ENCODE results near the gene CADM1. TPM values are rescaled to one million over a fixed set of nuclear protein-coding genes. Genes with fewer than 3 reads are reported as not detected.

The CADM1 gene
- total and polyA plus RNA-seq, 2 donors (not counting 3 experiments of a cell fraction or from before 2014, with no cell fraction given): 0.52 to 2.6 TPM

GRCh38 chr11:115164774-115165173 lies 339.4 kb downstream of the CADM1 start:
- no peaks in the 10 kb centered on the region for H3K9me1 ChIP-seq (replicated peaks; ENCODE audit: control insufficient read depth, extremely low read depth, insufficient read depth, low read length)
- no peaks in the 10 kb centered on the region for H3K27me3 ChIP-seq (ENCODE audit: control insufficient read depth in 2 of 2, insufficient read depth in 2 of 2, low read length in 2 of 2)
- no peaks in the 10 kb centered on the region for H3K36me3 ChIP-seq (ENCODE audit: control insufficient read depth in 2 of 2, extremely low read depth in 1 of 2, insufficient read depth in 2 of 2, low read length in 2 of 2)
- no peak for TF ChIP-seq POLR2A (IDR thresholded peaks at IDR 0.05; ENCODE audit: low read depth, low read length)
- POLR2A ChIA-PET: no interaction called here
- dilution Hi-C loops (cut with MboI; ENCODE audit: extremely low pct_ligation_motif_present, low sequenced_read_pairs): no loop called here
- CTCF ChIA-PET: no interaction called here
- BruUV-seq (replicated peaks): no TSS peak
- no peak overlapping the region for H2AFZ ChIP-seq (ENCODE audit: low read depth, low read length)
- H3K4me1 ChIP-seq (ENCODE audit: control insufficient read depth, extremely low read depth, insufficient read depth, low read length): no peaks in the 10 kb centered on the region
- DNase-seq (ENCODE audit: low read depth, low spot score) (no peak), FAIRE-seq (no peak)
- H3K4me2 ChIP-seq (ENCODE audit: insufficient read depth, low read length): no peak overlapping the region
- no peak overlapping the region for H3K9ac ChIP-seq (replicated peaks; ENCODE audit: extremely low read depth, insufficient read depth, low read length)
- H4K20me1 ChIP-seq (replicated peaks; ENCODE audit: control insufficient read depth, extremely low read depth, insufficient read depth, low read length): no peaks in the 10 kb centered on the region
- no peak overlapping the region for H3K4me3 ChIP-seq (replicated peaks in 1 of 3; ENCODE audit: insufficient read depth in 1 of 3, low read depth in 1 of 3, low read length in 3 of 3)
- H3K9me3 ChIP-seq (replicated peaks; ENCODE audit: control insufficient read depth, insufficient read depth, low read length): no peaks in the 10 kb centered on the region
- no peaks in the 10 kb centered on the region for H3K79me2 ChIP-seq (ENCODE audit: control insufficient read depth, insufficient read depth, low read length)
- H3K27ac ChIP-seq (ENCODE audit: insufficient read depth, low read depth, low read length): no peak overlapping the region
- intact Hi-C loops (cut with micrococcal nuclease): no loop called here

GRCh38 chr11:115162919-115163318 lies 341.3 kb downstream of the CADM1 start:
- dilution Hi-C loops (cut with MboI; ENCODE audit: extremely low pct_ligation_motif_present, low sequenced_read_pairs): no loop called here
- DNase-seq (ENCODE audit: low read depth, low spot score): no peak
- H3K36me3 ChIP-seq (ENCODE audit: control insufficient read depth in 2 of 2, extremely low read depth in 1 of 2, insufficient read depth in 2 of 2, low read length in 2 of 2): no peaks in the 10 kb centered on the region
- no peaks in the 10 kb centered on the region for H4K20me1 ChIP-seq (replicated peaks; ENCODE audit: control insufficient read depth, extremely low read depth, insufficient read depth, low read length)
- no peaks in the 10 kb centered on the region for H3K79me2 ChIP-seq (ENCODE audit: control insufficient read depth, insufficient read depth, low read length)
- no peaks in the 10 kb centered on the region for H3K4me1 ChIP-seq (ENCODE audit: control insufficient read depth, extremely low read depth, insufficient read depth, low read length)
- H3K27ac ChIP-seq (ENCODE audit: insufficient read depth, low read depth, low read length): no peak overlapping the region
- TF ChIP-seq FOS (IDR thresholded peaks at IDR 0.05; ENCODE audit: borderline replicate concordance, insufficient read depth, low read length) (no peak), MAX (IDR thresholded peaks at IDR 0.05; ENCODE audit: insufficient read depth, insufficient read length) (no peak), POLR2A (IDR thresholded peaks at IDR 0.05; ENCODE audit: low read depth, low read length) (no peak), EZH2 (IDR thresholded peaks at IDR 0.05; ENCODE audit: borderline replicate concordance, low read depth, low read length, severe bottlenecking) (no peak), MYC (IDR thresholded peaks at IDR 0.05; ENCODE audit: low read depth, low read length) (no peak), JUN (IDR thresholded peaks at IDR 0.05; ENCODE audit: borderline replicate concordance, insufficient read depth, insufficient read length, low read depth) (no peak), CTCF (IDR thresholded peaks at IDR 0.05; ENCODE audit: extremely low read depth in 1 of 2, insufficient read depth in 1 of 2, low read depth in 1 of 2, low read length in 2 of 2) (no peak), GATA2 (IDR thresholded peaks at IDR 0.05; ENCODE audit: insufficient read depth, insufficient read length, low read depth, low read length) (no peak), POLR2AphosphoS5 (IDR thresholded peaks at IDR 0.05; ENCODE audit: insufficient read depth, low read depth, low read length) (no peak)
- H3K9me1 ChIP-seq (replicated peaks; ENCODE audit: control insufficient read depth, extremely low read depth, insufficient read depth, low read length): no peaks in the 10 kb centered on the region
- no peak overlapping the region for H2AFZ ChIP-seq (ENCODE audit: low read depth, low read length)
- no peak overlapping the region for H3K4me3 ChIP-seq (replicated peaks in 1 of 3; ENCODE audit: insufficient read depth in 1 of 3, low read depth in 1 of 3, low read length in 3 of 3)
- BruUV-seq (replicated peaks): no TSS peak
- H3K4me2 ChIP-seq (ENCODE audit: insufficient read depth, low read length): no peak overlapping the region
- intact Hi-C loops (cut with micrococcal nuclease): no loop called here
- POLR2A ChIA-PET: no interaction called here
- CTCF ChIA-PET: no interaction called here
- no peak for FAIRE-seq
- no peaks in the 10 kb centered on the region for H3K27me3 ChIP-seq (ENCODE audit: control insufficient read depth in 2 of 2, insufficient read depth in 2 of 2, low read length in 2 of 2)
- no peaks in the 10 kb centered on the region for H3K9me3 ChIP-seq (replicated peaks; ENCODE audit: control insufficient read depth, insufficient read depth, low read length)
- no peak overlapping the region for H3K9ac ChIP-seq (replicated peaks; ENCODE audit: extremely low read depth, insufficient read depth, low read length)
